D721Med (cell line): ENCODE data around the gene LRP2.
"Not testable (repeated sequence)": the region's sequence is repeated elsewhere in the genome, so short reads cannot be mapped to it uniquely, and the experiment has no call there.

Experiments used
- DNase-seq: peaks from one replicate; pipeline ENCODE4 v3.0.0; 2011; ENCODE audit warnings: low spot score; ENCODE audit not compliant: insufficient read length
- FAIRE-seq: peaks from 2 replicates; lab custom pipeline; 2011; peaks lifted over from hg19 to GRCh38; lab: Jason Lieb, UNC
- CTCF ChIP-seq: IDR thresholded peaks from 2 replicates; pipeline ENCODE4 v1.5.1; 2012; ENCODE audit warnings: mild to moderate bottlenecking, control low read depth; ENCODE audit not compliant: insufficient read depth; ENCODE audit errors: missing control alignments

LRP2 gene

GRCh38 chr2:169139993-169140767, 222.2 kb downstream of the LRP2 start:
- no peak for TF ChIP-seq CTCF
- FAIRE-seq (no peak), DNase-seq (no peak)

DNA sequence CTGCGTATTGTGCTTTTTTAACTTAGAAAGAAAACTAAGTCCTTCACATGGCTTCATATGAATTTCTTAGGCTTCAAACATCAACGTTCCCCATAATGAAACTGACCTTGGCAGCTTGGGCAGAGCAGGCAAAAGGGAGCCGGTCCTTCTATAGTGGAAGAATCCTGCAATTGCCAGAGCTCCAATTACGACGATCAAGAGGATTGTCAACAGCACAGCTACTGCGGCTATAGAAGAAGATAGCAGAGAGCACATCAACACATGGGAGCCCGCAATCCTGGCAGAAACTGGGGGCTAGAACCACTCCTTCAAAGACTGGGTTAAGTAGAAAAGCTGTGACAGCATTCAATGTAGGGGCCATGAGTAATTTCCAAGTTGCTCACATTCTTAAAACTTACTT, 223.2 kb downstream of the LRP2 start:
- FAIRE-seq (no peak), DNase-seq (no peak)
- TF ChIP-seq CTCF: no peak

- TF ChIP-seq CTCF: no peak
- DNase-seq (no peak), FAIRE-seq (no peak)
These were observed 224.4 kb downstream of the LRP2 start for GRCh38 chr2:169137924-169138323.

DNA sequence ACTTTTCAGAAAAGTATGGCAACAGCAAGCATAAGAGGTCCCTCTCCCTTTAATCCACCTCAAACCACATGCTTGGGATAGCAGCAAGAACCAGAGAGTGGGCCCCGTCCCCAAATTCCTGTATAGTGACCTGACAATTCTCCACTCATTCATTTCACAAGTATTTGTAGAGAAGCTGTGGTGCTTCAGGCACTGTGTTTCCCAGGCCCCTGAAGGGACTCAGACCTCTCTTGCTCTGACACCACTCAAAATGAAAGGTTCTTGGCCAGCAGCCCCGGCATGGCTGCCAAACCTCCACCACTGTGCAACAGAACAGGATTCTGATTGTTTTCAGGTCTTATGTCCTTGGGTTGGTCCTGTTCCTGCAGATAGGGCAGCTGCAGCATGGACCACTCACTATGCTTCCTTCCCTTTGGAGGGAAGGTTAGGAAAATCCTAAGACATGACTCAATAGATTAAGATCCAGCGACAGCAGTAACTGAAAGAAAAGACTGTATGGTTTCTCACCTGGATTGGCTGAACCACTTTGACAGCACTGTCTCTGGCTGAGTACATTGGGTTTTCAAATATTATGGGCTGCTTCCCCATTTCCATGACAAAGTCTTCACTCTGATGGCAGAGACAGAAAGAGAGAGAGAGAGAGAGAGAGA, 225.3 kb downstream of the LRP2 start:
- FAIRE-seq (no peak), DNase-seq (no peak)
- TF ChIP-seq CTCF: no peak

GRCh38 chr2:169136428-169136827, 225.9 kb downstream of the LRP2 start:
- not testable (repeated sequence) for FAIRE-seq, DNase-seq

GRCh38 chr2:169134272-169134671, 228.1 kb downstream of the LRP2 start:
- not testable (repeated sequence) for FAIRE-seq, DNase-seq

GRCh38 chr2:169131587-169132512, 230.5 kb downstream of the LRP2 start:
- no peak for DNase-seq
- TF ChIP-seq CTCF: peak; percentile 74
- peak; percentile 71 for FAIRE-seq
